Measurements from ENCODE around the gene COMT. TPM values are rescaled to one million over a fixed set of nuclear protein-coding genes. Genes with fewer than 3 reads are reported as not detected.

COMT gene
- total RNA-seq, 1 donor = 120 TPM

DNA sequence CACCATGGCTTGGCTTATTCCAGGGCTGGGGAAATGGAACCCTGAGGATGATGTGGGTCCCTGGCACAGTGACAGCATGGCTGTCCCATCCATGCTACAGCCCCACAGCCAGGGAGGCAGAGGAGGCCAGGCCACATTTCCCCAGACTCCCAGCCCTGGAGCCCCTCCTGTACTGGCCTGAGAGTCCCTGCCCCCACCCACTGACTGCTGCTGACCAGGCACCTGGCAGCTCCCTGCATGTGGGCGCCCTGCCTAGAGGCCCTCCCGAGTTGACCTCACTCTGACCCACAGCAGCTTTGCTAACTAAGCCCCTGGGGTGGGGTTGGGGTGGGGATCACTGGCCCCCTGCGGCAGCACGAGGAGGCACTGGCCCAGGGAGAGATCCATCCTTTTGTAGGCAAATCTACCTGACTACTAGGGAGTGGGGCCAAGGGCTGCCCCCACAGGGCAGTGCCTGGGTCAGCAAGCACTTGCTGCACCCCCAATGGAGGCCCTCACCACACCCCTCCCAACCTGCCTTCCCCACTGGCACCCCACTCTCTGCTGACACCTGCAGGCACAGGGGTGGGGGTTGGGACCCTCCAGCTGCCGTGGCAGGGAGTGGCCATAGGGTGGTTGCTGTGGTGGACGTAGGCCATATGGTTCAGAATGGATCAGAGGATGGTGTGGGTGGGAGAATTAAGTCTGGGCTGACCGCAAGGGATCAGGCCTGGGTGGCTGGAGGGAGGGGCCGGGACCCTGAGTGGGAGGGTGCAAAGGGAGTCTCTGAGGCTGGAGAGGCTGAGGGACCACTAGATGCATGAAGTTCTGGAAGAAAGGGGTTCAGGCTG lies 57.6 kb downstream of the COMT start:
- DNase-seq (ENCODE audit: low read depth) = no peak
- no peak overlapping the region for H3K4me3 ChIP-seq (ENCODE audit: low read depth, low read length)
- TF ChIP-seq, protein P1, sequence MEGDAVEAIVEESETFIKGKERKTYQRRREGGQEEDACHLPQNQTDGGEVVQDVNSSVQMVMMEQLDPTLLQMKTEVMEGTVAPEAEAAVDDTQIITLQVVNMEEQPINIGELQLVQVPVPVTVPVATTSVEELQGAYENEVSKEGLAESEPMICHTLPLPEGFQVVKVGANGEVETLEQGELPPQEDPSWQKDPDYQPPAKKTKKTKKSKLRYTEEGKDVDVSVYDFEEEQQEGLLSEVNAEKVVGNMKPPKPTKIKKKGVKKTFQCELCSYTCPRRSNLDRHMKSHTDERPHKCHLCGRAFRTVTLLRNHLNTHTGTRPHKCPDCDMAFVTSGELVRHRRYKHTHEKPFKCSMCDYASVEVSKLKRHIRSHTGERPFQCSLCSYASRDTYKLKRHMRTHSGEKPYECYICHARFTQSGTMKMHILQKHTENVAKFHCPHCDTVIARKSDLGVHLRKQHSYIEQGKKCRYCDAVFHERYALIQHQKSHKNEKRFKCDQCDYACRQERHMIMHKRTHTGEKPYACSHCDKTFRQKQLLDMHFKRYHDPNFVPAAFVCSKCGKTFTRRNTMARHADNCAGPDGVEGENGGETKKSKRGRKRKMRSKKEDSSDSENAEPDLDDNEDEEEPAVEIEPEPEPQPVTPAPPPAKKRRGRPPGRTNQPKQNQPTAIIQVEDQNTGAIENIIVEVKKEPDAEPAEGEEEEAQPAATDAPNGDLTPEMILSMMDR (IDR thresholded peaks at IDR 0.05; ENCODE audit: insufficient read depth, low read length) = no peak

DNA sequence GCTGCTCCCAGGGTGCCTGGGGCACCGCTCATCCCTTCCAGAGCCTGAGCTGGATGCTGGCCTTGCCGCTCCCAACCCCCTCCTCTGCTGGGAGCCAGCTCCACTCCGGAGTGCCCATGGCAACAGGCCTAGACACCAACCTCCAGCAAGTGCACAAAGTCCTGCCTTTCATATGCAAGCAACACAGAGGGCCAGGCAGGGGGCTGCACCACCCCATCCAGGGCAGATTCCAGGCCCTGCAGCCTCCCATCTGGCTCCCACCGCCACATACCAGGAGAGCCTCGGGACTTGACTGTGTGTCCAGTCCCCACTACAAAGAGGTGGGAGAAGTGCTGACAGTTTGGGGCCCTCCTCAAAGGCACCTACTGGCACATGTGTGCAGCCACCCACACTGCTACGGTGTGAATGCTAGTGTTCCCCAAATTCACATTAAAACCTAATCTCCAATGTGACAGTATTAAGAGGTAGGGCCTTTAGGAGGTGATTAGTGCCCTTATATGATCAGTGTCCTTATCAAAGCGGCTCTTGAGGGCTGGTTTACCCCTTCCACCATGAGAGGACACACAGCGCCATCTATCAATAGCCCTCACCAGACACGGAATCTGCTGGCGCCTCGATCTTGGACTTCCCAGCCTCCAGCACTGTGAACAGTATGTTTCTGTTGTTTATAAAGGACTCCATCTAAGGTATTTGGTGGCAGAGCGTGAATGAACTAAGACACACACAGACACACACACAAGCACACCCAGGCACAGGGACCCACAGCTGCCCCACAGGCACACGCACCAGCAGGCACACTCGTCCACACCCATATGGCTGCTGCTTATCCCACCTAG lies 58.9 kb downstream of the COMT start:
- no peak for DNase-seq (ENCODE audit: low read depth)
- H3K4me3 ChIP-seq (ENCODE audit: low read depth, low read length) = no peak overlapping the region

DNA sequence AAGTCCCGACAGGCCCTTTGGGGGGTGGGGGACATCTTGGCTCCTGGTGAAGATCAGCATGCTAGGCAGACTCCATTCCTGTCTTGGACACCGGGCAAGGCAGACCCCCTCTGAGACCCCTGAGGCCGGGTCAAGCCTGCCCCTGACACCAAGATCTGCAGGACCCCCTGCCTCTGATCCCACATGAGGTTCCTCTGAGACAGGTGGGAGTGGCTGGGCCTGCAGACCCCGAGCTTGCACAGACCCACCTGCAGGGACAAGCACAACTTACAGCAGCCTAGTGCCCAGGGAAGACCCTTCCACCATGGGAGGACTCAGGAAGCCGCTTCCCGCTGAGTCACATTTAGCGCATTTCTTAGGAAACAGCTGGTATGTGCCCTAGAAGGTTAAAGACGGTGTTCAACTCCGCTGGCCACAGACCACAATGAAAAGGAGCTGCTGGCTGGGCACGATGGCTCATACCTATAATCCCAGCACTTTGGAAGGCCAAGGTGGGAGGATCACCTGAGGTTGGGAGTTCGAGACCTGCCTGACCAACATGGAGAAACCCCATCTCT lies 59.6 kb downstream of the COMT start:
- H3K4me3 ChIP-seq (ENCODE audit: low read depth, low read length) = no peak overlapping the region
- TF ChIP-seq, protein P1 (IDR thresholded peaks at IDR 0.05; ENCODE audit: insufficient read depth, low read length) = no peak
- no peak for DNase-seq (ENCODE audit: low read depth)

More for the DNA sequence above, 58.9 kb downstream of the COMT start:
- TF ChIP-seq, protein P1 (IDR thresholded peaks at IDR 0.05; ENCODE audit: insufficient read depth, low read length) = no peak

DNA sequence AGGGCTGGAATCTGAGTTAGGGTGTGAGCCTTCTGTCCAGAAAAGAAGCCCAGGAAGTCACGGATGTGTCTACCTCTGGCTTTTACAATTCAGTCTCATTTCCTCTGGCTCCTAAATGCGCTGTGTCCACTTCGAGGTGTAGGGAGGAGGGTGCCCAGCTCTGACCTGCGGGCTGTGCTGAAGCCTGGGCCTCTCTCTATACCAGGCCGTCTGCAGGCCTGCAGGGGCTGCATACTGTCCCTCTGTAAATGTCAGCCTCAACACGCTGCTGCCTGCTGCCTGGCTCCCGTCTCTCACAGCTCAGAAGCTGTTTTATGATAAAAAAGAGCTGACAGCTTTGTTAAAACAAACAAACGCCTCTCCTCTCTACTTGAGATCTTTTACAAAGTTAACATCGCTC lies 60.6 kb downstream of the COMT start:
- TF ChIP-seq, protein P1 (IDR thresholded peaks at IDR 0.05; ENCODE audit: insufficient read depth, low read length) = no peak
- no peak overlapping the region for H3K4me3 ChIP-seq (ENCODE audit: low read depth, low read length)
- DNase-seq (ENCODE audit: low read depth) = no peak

DNA sequence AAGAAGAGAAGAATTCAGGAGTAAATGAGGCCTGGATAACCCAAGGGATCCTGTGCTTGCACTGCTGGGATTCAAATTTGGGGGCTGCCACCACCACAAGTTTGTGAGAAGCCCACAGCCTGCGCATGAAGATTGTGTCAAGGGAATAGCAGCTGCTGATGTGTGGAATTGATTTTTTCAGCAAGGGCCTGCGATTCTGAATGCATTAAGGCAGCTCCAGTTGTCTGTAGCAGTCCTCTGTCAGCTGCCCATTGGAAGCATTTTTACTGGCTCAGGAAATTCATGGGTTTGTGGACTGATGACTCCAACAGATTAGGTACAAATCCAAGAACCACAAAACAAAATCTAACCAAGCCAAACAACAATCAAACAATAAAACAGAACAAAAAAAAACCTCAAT lies 61.1 kb downstream of the COMT start:
- TF ChIP-seq, protein P1 (IDR thresholded peaks at IDR 0.05; ENCODE audit: insufficient read depth, low read length) = no peak
- no peak for DNase-seq (ENCODE audit: low read depth)
- no peak overlapping the region for H3K4me3 ChIP-seq (ENCODE audit: low read depth, low read length)

DNA sequence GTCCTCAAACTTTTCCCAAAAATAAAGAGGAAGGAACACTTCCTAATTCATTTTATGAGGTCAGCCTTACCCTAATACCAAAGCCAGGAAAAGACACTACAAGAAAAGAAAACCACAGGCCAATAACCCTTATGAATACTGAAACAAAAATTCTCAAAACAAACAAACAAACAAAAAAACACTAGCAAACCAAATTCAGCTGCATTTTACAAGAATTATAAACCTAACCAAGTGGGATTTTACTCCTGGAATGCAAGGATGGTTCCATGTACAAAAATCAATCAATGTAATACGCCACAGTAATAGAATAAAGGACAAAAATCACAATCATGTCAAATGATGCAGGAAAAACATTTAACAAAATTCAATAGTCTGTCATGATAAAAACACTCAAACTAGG lies 61.7 kb downstream of the COMT start:
- H3K4me3 ChIP-seq (ENCODE audit: low read depth, low read length) = no peak overlapping the region
- TF ChIP-seq, protein P1 (IDR thresholded peaks at IDR 0.05; ENCODE audit: insufficient read depth, low read length) = no peak
- no peak for DNase-seq (ENCODE audit: low read depth)
